HG03066 (cell line): Measurements from ENCODE around the gene PPEF1.
"Not testable (repeated sequence)": the region's sequence is repeated elsewhere in the genome, so short reads cannot be mapped to it uniquely, and the experiment has no call there.

Experiments
- ATAC-seq: cut with Tn5 transposase; IDR thresholded peaks from one replicate; pipeline ENCODE4 v1.9.1; 2021; ENCODE audit warnings: low read depth; ENCODE audit not compliant: unreplicated experiment

Gene PPEF1

DNA sequence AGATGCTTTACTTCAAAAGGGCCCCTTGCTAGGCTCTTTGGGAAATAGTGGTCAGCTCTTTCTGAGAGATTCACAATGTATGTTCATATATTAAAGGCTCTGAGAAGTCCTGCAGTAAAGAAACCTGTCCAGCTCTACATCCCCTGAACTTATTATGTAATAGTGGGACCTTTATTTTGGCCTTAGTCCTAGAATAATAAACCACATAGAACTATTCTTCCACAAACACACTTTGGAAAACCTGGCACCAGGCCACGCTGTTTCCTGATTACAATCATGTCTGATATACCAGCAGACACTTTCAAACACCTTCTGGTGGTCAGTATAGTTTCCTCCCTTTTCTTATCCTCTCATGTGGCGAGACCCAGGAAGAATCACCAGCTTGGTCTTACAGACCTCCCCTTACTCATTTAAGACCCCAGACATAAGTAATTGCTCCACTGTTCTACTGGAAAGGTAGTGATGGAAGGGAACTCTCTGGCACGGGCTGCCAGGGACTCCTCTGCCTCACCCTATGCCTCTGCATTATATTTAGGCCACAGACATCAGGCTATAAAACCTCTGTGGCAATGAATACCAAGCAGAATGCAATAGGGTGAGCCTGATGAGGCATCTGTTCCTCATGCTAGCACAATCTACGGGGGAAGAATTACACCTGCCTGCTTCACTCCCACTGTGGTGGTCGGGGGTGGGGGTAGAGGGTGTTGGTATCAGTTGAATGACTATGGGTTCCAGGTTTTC, 5.7 kb upstream of the PPEF1 start:
- ATAC-seq, result no peak

DNA sequence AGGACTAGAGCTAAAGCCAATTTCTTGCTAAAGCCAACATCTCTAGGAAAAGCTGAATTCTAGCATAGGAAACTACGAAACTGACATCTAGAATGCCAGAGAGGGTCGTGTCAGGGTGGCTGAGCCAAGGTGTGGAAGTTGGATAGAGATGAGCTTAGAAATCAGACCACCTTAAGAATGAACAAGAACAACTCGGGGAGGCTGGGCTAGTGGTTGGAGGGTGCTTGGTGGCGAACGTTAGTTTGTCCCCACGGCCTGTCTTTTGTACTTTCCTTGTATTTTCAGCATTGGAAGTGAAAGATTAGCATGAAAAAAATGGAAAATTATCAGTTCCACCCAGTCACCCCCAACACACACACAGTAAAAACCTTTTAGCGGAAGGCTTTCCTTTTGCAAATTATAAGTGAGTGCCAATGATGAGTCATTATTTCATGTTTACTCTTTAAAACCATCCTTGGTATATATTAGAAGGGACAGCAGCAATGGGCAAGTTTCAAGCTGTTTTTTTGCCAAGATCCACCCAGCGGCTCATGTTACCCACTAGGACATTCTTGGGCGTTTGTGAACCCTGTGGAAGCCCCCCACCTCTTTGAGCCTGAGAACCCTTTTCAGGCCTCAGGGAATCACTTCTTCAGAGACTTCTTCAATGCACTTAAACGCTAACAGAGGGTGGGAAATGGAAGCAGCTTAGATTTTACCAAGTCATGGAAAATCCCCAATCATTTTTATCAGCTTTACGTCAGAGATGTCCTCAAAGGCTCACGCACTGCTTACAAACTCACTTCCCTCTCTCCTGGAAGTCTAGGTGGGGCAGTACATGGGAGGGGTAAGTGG, 4.9 kb upstream of the PPEF1 start:
- no peak for ATAC-seq

DNA sequence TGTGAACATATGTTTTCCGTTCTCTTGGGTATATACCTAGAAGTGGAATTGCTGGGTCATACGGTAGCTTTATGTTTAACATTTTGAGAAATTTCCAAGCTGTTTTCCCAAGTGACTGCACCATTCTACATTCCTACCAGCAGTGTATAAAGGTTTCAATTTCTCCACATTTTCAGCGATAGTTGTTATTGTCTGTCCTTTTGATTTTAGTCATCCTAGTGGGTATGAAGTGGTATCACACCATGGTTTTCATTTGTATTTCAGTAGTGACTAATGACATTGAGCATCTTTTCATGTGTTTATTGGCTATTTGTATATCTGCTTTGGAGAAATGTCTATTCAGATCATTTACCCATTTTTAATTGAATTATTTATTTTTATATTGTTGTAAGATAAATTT, 2.4 kb downstream of the PPEF1 start:
- no peak for ATAC-seq

DNA sequence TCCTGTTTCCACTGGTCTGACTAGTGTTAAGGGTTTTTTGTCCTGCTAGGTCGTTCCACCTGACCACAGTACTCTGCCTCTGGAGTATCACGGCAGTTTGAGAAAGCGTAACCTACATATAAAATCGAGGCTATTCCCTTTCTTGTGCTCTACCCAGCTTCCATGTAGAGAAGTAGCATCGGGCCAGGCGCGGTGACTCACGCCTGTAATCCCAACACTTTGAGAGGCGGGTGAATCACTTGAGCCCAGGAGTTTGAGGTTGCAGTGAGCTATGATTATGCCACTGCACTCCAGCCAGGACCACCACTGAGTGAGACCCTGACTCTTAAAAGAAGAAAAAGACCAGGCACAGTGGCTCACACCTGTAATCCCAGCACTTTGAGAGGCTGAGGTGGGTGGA, 7.5 kb downstream of the PPEF1 start:
- no peak for ATAC-seq

DNA sequence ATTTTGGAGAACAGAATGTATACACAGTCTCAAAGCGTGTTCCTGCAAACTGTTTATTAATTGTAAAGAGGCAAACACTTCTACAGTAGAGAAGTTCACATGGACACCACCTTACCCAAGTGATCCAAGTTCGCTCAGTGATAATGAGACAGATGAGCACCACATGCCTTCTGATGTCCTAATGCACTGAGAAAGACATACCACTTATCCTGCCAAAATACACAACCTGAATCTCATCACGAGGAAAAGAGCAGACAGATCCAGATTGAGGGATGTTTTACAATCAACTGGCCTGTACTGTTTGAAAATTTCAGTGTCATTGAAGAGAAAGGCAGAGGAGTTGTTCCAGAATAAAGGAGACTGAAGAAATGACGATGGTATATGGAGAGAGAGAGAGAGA, 12.4 kb downstream of the PPEF1 start:
- no peak for ATAC-seq

DNA sequence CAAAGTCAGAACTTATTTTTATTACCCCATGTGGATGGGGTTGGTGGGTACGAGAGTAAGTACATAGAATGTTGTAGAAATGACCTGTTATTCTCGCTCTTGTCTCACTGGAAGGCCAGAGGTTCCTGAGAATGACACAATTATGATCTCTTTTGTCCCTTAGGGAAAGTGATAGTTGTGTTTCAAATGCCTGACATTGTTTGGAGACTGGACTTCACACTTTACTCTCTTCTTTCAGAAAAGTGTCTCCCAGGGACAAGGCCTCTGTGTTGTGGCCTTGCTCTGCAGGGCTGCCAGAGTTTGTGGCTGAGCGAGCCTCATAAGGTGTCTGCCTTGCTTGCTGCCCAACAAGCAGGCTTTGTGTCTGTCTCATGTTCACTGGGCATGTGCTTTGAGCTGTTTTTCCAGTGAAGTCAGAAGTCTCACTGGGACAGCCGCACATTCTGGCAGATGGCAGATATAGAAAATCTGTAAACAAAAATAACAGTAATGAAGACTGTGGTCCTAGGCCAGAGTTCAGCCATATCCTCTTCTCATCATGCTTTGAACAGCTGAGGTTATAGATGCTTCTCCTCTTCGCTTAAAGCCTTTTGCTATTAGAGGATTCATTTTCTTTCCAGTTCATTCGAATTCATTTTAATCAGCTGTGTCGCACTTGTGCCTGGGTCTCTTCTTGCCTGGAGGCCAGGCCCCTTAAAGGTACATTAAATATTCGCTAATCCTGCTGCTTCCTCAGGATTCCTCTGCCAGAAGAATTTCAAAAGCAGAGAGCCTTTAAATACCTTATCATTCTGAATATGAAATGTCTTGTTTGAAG, 14.4 kb downstream of the PPEF1 start:
- ATAC-seq, result no peak

DNA sequence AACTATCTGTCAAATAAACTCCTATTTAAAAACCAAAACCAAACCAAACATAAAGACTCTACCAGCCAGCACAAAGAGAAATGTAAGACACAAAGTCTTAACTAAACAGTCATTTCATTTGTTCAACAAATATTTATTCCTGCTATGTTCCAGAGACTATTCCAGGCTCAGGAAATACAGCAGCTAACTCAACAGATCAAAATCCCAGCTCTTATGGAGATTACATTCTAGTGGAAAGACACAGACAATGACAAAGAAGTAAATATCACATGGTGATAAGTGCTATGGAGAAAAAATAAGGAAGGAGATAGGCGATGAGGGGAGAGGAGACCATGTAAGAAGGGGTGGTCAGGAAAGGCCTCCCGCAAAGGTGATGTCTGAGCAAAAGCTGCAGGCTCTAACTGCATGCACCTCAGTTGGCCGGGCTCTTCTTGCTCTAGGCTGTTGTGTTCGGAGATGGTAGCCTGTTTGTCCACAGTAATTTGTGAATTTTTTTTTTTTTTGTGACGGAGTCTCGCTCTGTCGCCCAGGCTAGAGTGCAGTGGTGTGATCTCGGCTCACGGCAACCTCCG, 15.1 kb downstream of the PPEF1 start:
- no peak for ATAC-seq

DNA sequence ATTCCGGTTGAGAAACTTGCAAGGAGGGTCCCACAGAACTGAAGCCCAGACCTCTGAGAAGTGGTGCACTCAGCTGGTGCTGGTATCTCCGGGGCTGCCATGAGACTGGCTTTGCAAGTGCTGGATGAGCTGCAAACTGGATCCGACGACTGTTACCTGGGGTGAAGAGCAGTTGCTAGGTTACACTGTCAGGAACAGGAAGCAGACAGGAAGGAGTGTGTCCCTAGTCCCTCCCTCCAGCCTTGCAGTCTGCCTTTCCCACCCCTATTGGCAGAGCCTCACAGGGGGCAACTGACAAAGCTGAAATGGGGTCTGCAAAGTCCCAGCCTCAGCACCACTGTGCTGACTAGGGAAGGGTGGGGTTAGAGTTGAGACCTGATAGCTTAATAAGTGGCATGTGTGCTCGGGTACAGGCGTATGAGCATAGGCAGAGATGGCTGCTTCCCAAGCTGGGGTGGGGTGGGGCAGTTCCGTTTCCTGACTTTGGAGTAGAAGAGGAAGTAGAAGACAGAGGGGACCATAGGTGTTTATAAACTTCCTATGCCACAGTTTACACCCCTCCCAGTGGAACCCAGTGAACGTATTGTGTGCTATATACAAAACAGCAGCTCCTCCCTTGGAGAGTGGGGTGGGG, 18.0 kb downstream of the PPEF1 start:
- no peak for ATAC-seq

DNA sequence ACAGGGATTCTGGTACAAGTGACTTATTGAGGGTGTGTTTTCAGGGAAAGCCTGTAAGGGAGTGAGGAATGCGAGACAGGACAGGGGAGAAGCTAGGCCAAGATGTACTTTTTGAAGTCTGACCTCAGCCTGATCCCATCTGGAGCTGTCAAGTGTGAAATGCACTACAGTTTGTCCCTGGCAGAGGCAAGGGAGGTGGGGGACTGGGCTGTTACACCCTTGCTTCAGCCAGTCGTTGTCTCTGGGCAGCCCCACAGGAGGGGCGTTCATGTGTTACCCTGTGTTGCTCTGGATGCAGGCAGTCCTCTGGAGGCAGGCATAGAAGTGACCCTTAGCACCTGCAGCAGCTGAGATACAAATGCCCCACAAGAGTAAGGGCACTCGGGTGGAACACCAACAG, 25.8 kb downstream of the PPEF1 start:
- no peak for ATAC-seq

DNA sequence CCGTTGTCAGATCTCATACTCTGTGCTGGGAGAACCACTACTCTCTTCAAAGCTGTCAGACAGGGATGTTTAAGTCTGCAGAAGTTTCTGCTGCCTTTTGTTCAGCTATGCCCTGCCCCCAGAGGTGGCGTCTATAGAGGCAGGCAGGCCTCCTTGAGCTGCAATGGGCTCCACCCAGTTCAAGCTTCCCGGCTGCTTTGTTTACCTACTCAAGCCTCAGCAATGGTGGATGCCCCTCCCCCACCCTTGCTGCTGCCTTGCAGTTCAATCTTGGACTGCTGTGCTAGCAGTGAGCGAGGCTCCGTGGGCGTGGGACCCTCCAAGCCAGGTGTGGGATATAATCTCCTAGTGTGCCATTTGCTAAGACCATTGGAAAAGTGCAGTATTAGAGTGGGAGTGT, 32.2 kb downstream of the PPEF1 start:
- not testable (repeated sequence) for ATAC-seq

DNA sequence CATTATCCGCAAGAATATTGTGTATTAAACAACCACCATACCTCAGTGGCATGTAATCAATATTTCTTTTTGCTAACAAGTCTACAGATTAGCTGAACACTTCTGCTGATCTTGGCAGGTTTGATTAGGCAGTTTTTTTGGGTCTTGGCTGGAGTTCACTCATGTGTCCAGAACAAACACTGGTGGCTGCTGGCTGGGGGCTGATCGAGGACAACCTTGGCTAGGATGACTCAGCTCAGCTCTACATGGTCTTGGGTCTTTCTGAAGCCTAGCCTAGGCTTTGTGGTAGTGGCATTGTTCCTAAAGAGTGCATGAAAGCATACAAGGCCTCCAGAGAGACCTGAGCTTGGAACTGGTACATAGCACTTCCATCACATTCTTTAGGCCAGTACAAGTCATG, 41.1 kb downstream of the PPEF1 start:
- ATAC-seq, result no peak

DNA sequence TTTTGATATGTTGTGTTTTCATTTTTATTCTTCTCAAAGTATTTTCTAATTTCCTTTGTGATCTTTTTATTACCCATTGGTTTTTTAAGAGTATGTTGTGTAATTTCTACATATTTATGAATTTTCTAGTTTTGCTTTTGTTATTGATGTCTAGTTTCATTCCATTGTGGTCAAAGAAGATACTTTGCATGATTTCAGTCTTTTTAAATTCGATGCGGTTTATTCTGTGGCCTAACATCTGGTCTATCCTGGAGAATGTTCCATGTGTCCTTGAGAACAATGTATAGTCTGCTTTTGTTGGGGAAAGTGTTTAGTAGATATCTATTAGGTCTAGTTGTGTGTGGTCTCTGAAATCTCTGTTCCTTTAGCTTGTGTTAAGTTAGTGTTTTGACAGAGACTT, 46.2 kb downstream of the PPEF1 start:
- no peak for ATAC-seq

DNA sequence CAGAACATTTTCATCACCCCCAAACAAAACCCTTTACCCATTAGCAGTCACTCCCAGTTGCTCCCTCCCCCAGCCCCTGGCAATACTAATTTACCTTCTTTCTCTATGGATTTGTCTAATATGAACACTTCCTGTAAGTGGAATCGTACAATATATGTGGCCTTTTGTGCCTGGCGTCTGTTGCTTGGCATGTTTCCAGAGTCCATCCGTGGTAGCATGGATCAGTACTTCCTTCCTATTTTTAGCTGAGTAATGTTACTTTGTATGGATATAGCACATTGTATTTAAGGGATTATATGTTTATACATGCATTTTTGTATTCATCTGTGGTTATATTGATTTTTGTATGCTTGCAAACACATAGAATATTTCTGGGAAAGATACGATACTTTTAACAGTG, 48.2 kb downstream of the PPEF1 start:
- no peak for ATAC-seq

DNA sequence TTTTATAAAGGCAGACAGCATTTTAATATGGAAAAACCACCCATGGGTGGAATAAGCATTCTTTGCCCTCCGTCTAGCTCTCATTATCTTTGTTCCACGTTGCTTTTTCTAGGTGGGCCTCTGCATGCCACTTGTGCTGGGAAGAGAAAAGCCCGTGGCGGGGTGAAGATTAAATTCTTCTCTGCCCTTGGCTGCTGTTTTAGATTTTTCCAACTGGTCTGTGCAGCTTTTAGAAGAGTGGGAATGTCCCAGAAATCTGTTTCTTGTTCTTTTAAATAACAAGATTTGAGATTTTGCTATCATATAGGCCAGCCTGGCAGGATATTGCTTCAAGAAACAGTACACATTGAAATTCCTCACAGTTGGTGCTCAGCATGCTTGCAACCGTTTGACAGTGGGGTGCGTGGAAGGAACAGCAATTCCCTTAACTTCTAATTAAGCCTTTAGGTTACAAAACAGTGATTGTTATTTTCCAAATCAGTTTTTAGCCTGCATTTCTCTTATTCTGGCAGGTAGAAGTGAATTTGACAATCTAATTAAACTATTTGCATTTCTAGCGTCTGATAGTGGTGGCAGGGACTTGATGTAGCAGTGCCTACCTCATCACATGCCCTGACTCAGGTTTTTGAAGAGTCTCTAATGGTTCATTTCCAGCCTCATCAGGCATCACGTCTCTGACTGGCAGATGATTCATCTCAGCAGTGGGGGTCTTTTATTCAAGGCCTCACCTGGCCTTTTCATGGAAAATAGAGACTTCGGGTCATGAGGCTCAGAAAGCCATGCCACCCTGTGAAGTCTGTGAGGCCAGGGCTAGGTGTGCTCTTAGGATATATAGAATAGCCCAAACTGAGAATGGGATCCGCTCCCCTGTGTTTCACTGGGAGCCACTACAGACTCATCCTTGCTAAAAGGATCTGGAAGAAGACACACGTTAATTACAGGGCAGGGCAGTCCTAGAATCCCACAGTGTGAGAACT, 50.8 kb downstream of the PPEF1 start:
- ATAC-seq, result no peak

DNA sequence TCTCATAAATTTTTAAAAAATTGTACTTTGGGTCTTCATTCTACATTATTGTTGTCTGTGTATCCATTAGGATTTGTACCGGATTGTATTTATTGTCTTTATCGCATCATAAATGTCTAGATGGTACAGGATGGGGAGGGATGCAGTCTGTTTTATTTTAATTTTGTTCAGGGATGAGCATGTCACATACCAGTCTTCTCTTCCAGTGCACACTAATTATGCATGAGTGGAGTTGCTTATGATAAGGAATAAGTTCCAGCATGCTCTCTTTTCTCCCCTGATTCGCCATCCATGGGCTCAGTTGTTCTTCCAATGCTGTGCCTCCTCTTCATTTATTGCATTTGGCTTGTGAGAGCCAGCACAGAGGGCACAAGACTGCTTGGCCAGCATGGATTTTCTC, 54.3 kb downstream of the PPEF1 start:
- ATAC-seq, result no peak

DNA sequence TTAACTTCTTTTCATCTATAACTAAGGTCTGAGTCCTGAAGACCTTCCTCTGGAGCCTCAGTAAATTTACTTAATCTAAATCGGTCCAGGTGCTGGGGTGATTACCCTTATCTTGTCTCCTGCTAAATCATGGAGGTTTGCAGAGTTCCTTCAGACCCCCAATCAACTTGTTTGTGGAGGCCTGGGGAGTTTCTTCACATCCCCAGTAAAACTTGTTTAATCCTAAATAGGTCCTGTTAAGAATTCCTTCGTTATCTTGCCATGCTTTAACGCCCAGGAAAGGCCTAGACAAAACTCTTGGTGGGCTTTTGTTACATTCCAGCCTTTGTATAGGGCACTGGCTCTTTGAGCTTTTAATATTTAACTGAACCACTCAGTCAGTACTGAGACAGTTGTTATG, 55.7 kb downstream of the PPEF1 start:
- ATAC-seq, result not testable (repeated sequence)

DNA sequence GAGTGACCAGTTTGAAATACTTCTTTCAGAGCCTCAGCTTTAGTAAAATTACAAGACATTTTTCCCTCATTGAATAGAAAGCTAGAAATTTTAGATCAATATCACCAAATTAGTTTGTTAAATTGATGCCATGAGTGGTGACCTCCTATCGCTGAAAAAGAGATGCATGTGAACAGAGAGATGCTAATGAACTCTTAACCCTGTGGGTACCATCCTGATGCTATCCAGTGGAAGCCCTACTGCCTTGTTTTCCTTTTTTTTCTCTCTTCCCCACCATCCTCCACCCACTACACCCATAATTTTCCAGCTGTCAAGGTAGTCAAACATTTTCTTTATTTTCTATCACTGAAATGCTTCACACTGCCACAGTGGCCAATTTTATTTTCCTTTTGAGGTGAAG, 61.9 kb downstream of the PPEF1 start:
- no peak for ATAC-seq

DNA sequence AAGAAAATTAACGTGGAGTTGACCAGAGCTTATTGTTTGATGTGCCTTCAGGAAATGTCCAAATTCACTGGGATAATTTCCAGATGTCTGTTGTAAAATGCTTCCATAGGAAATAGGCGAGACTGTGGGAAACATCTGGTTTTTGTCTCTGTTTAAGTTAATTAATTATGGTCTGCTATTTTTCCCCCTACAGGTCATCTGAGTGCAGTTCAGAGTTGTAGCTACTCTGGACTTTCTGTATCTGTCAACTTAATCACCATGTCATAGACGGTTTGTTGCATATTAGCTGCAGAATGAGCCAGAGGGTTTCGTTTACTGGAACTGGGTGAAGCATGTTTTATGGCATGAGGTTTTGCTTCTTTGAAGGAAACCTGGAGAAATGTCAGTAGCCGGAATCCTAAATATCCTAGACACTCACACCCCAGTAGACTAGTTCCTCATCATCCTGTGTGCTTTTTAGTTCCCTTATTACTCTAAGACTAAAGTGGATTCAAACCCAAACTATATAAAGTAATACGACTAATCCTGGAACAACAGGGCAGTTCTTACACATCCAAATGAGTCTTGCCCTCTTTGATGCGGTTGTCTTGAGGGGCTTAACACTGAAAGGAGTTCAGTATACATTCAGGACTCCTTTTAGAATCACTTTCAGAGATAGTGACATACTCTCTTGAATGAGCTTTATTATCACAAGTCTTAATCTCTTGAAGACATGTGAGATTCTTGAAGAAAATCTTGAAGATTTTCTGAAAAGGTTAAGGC, 62.5 kb downstream of the PPEF1 start:
- no peak for ATAC-seq

DNA sequence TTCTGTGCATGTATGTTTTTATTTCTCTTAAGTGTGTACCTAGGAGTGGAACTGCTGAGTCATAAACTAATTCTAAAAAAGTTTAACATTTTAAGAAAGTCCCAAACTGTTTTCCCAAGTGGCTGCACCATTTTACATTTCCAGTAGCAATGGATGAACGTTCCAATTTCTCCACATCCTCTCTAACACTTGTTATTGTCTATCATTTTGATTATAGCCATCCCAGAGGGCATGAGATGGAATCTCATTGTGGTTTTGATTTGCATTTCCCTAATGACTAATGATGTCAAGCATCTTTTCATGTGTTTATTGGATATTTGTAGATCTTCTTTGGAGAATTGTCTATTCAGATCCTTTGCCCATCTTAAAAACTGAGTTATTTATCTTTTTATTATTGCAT, 82.5 kb downstream of the PPEF1 start:
- ATAC-seq, result no peak
